SHP77 (cell line): ENCODE data around the gene POLK.
"Not testable (repeated sequence)": the region's sequence is repeated elsewhere in the genome, so short reads cannot be mapped to it uniquely, and the experiment has no call there.

Experiments
- DNase-seq, 2 experiments: peaks; one replicate each; lab custom pipeline; 2025; lab: John Stamatoyannopoulos, UW

Gene POLK

DNA sequence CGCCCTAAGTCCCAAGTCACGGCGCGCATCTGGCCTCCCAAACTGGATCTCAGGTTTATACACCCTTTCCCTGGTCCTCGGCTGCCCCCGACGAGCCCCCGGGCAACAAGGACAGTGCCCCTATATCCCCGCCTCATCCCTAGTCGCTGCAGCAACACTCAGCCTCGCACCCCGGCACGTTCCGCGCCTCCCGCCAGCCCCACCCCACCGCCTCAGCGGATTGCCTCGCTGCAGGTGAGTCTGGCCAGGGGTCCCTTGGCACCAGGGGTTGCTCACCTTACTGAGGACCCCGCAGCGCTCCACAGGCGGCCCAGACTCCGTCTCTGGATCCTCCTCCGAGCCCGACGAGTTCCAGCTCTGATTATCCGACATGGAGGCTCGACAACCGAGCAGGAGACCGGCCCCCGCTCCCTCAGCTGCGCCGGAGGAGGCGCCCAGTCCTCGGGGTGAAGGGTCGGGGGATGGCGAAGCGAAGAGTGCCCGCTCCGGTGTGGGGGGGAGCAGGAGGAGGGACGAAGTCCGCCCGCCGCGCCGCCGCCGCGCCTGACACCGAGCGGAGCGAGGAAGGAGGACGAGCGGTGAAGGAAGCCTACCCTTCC, 756 bp upstream of the POLK start:
- DNase-seq, result peak in 1 of 2 experiments; percentile 13

DNA sequence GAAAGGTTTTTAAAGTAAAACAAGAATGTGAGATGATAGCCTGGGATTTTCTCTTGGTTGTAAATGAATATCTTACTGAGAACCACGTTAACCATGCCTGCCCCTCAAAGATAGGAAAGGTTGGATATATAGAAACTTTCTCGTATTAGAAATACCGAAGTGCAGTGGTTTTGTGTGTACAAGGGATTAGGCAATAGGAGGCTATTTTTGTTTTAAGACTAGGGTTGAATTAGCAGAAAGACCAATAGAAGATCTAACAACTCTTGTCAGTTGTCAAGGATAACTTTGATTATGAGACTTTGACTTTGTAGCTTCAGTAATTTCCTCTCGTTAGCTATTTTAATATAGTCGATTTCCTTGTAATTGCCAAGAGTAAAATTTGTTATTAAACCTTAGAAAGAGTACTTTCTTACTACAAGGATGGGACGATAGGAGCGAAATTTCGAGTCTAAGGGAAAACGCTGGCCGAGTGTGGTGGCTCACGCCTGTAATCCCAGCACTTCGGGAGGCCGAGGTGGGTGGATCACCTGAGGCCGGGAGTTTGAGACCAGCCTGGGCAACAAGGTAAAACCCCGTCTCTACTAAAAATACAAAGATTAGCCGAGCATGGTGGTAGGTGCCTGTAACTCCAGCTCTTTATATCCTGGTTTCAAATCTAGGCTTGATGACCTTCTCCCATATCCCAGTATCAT, 838 bp downstream of the POLK start:
- no peak for DNase-seq

DNA sequence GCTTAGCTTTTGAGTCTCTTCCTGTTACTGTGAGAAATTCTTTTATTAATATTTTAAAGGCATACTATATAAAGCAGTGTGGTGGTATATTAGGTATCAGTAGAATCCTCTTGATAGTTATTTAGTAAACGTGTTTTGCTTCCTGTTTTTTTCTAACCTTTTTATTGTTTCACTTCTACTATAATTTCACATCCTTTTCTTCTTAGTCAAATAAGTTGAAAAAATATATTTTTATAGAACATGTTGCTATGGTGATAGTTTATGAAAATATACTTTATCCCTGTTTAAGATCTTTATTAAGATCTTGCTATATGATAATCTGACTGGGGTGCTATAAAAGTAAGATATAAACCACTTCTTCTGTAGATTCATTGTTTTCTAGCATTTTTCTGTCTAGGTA, 2.1 kb downstream of the POLK start:
- DNase-seq, result no peak

DNA sequence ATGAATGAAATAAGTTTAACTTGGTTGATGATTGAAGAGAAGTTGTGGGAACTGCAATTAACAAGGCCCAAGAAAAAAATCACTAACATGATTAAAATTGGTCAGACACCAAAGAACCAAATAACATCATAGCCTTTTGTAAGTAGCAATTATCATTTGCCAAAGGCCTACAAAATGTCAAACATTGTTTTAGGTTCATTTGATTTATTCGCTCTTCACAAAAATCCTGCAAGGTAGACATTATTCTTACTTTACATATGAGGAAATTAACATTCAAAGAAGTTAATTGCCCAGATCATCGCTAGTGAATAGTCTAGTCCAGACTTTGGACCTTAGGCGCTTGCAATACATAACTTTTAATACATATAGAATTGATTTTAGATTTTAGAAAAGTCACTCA, 2.6 kb downstream of the POLK start:
- DNase-seq, result no peak

DNA sequence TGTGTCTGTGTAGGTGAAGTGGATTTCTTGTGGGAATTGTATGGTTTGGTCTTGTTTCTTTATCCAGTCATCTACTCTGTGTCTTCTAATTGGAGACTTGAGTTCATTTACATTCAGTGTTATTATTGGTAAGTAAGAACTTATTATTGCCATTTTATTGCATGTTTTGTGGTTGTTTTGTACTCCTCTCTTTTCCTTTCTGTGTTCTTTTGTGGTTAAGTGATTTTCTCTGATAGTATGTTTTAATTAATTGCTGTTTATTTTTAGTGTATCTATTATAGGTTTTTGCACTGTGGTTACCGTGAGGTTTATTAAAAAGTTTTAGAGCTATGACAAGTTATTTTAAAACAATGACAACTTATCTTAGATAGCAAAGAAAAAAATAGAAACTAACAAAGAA, 8.1 kb downstream of the POLK start:
- DNase-seq, result no peak

DNA sequence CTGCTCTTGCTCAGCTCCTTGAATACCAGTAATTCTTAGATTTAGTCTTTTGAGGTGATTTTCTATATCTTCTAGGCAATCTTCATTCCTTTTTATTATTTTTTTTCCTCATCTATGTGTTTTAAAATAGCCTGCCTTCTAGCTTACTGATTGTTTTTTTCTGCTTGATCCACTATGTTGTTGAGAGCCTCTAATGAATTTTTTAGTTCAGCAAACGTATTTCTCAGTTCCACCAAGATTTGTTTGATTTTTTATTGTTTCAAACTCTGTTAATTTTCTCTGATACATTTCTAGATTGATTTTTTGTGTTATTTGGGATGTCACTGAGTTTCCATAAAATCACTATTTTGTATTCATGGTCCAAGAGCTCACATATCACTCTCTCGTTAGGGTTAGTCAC, 9.5 kb downstream of the POLK start:
- DNase-seq, result no peak

DNA sequence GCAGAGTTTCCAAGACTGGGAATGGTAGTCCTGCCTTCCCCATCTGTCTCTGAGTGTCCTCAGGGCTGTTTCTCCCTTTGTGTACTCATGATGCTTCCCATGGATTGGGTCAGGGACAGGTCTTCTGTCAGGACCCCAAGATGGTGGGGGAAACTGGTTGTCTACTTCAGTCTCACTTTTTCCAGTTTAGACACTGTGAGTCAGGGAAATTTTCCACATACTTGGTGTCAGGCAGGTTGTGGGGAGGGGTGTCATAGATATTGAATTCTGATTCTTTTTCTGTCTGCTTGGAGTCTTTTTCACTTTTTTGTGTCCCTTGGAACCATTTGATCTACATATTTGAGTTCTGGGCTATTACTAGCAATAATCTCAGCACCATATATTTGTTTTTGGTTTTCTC, 10.3 kb downstream of the POLK start:
- no peak for DNase-seq

DNA sequence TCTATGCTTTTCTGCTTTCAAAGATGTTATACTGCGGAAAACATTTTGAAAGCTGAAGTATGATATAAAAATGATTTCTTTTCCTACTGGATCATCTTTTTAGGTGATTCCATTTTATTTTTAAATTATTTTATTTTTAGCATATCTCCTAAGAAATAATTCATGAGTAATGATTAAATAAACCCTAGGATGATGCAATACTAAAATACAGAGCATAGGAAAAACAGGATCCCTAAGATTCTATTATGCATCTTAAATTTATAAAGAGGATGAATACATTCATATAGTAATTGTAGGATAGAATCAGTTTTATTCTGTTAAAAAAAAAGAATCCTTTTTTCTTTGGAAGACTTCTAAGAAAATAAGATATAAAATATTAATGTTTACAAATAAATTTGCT, 10.9 kb downstream of the POLK start:
- DNase-seq, result no peak

DNA sequence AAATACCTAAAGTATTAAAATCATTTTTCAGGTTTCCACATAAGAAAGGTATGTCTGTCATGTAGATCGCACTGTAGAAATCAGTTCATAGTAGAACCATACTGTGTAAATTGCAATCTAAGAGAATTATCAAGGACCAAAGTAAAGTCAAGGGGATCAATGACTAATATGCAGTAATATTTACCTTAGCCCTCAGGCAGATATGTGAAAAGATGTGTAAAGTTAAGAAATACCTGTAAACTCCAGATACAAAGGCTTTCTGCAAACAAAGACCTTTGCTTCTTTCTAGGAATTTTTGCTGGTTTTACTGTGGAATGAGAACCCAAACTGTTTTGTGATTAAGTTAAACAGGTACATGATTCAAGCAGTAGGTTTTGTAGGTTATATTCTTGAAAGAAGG, 11.6 kb downstream of the POLK start:
- DNase-seq, result no peak

DNA sequence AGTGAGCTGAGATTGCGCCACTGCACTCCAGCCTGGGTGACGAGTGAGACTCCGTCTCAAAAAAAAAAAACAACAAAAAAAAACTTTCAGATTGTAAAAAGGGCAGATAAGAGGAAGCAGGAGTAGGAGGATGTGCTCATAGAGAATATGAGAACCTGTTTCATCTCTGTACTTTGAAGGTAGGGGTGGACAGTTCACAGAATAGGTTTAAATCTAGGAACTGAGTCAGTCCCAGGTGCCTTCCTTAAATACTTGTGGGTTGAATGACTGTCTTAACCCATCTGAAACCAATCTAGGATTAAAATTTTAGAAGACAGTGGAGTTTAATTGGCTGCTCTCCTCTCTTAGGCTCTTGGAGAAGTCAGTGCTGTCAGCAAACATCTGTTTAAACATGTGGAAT, 12.4 kb downstream of the POLK start:
- no peak for DNase-seq

DNA sequence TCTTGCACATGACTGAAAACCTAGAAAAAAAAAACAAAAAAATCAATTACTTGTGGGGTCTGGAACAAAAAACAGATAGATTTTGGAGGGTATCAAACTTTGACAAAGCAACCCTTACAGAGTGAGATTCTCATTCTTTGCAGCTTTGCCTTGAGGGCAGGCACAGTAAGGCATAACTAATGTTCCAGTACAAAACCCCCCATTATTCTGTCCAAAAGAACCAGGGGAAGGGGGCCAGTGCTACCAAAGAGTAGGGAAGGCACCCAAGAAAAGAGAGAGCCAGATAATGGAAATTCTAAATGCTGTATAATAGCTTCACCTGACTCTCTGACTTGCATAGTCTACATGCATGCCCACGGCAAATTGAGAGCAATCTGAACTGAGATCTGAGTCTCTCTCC, 12.9 kb downstream of the POLK start:
- no peak for DNase-seq

DNA sequence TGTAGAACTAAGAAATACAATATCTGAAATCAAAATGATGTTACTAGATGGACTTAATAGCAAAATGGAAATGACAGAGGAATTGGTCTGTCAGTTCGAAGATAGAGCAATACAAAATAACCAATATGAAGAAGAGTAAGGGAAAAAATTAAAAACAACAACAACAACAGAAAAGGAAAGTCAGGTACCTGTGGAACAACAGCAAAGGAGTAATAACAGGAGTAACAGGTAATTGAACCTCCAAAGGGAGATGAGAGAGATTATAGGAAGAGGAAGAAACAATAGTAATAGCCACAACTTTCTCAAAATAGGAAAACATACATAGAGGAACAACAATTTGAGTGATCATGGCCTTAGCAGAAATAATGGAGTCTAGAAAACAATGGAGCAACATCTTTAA, 13.7 kb downstream of the POLK start:
- DNase-seq, result no peak

DNA sequence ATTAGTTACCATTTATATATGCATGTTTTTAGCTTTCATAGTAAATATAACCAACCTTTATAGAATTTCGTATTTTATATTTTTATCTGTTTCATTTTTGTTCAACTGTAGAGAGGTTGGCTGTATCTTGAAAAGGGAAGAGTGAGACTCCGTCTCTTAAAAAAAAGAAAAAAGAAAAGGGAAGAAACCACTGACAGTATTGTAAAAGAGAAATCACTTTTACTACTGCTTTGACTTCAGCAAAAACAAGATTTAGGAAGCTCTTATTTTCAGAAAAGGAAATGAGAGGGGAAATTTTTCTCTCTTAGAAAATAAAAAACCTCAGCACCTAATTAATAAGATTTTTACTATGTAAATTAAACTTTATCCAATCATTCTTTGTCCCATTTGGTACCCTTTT, 14.4 kb downstream of the POLK start:
- no peak for DNase-seq

DNA sequence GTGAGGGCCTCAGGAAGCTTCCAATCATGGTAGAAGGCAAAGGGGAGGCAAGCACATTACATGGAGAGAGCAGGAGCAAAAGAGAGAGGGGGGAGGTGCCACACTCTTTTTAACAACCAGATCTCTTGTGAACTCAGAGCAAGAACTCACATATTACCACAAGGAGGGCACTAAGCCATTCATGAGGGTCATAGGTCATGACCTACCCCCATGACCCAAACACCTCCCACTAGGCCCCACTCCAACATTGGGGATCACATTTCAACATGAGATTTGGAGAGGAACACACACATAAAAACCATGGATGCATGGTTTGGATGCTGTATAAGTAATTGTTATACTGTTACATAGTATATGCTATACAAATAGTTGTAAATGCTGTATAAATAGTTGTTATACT, 17.5 kb downstream of the POLK start:
- no peak for DNase-seq

DNA sequence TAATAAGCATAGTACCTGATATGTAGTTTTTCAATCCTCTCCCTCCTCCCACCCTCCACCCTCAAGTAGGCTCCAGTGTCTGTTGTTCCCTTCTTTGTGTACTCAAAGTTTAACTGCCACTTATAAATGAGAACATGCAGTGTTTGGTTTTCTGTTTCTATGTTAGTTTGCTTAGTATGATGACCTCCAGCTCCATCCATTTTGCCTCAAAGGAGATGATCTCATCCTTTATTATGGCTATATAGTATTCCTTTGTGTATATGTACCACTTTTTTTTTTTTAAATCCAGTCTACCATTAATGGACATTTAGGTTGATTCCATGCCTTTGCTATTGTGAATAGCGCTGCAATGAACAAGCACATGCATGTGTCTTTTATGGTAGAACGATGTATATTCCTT, 20.5 kb downstream of the POLK start:
- DNase-seq, result no peak

DNA sequence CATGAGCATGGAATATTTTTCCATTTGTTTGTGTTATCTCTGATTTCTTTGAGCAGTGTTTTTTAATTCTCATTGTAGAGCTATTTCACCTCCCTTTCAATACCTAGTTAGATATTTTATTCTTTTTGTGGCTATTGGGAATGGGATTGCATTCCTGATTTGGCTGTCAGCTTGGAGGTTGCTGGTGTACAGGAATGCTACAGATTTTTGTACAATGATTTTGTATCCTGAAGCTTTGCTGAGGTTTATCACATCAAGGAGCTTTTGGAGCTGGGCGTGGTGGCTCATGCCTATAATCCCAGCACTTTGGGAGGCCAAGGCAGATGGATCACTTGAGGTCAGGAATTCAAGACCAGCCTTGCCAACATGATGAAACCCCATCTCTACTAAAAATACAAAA, 22.0 kb downstream of the POLK start:
- not testable (repeated sequence) for DNase-seq

DNA sequence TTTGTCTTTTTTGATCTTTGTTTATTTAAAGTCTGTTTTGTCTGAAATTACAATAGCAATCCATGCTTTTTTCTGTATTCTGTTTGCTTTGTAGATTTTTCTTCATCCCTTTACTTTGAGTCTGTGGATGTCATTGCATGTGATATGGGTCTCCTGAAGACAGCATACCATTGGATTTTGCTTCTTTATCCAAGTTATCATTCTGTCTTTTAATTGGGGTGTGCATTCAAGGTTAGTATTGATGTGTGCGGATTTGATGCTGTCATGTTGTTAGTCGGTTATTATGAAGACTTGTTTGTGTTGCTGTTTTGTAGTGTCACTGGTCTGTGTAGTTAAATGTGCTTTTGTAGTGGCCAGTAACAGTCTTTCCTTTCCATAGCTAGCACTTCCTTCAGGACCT, 23.0 kb downstream of the POLK start:
- no peak for DNase-seq

DNA sequence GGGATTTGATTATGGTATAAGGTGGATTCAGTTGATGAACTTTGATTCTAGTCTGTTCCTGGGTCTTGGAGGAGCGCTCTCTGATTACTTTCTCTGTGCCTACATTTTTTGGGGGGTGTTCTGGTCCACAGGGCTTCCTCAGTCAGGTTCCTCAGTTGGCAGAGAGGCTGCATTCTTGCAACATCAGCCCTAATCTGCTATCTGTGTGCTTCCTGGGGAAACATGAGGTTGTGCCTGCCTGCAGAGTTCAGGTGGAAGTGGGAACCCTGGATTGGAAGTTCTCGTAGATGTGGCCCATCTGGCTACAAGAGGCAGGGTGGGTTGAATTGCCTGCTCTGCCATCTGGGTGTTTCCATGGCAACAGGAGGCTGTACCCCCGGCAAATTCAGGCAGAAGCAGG, 24.5 kb downstream of the POLK start:
- no peak for DNase-seq

DNA sequence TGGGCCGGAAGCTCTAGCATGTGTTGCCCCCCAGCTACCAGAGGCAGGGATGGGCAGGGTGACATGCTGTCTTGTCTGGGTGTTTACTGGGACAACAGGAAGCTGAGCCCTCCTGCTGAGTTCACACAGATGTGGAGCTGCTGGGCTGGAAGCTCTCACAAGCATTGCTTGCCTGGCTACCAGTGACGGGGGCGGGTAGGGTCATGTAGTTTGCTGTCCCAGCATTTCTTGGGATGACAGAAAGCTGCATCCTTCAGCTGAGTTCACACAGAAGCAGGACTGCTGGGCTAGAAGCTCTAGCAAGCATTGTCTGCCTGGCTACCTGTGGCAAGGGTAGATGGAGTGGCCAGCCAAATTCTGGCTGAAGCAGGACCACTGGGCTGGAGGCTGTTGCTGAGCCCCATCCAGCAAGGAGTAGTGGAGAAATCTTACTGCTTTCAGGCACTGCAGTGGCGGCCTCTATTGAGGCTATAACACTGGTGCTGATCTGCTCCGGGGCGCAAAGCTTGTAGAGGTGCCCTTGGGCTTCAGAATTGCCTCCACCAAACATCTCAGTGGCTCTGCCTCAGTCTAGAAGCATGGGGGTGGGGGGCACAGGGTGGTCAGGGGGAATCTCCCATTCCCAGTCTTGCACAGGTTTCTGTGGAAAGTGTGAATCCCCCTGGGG, 25.1 kb downstream of the POLK start:
- no peak for DNase-seq

DNA sequence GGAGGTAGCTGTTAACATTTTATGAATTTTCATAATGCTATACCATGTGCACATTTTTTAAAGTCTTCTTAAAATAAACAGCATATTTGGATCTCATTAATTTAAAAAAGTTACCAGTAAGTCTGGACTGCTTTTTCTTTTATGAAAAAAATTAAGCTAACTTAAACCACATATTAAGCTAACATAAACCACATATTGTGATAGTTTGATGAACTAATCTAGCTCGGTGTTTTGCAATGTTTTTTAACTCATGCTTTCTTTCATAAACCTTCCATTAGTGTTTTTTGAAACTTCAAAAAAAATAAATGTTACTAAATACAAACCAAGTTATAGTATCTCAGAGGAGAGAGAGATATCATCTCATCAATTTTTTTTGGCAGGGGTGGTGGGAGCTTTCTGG, 26.5 kb downstream of the POLK start:
- no peak for DNase-seq

DNA sequence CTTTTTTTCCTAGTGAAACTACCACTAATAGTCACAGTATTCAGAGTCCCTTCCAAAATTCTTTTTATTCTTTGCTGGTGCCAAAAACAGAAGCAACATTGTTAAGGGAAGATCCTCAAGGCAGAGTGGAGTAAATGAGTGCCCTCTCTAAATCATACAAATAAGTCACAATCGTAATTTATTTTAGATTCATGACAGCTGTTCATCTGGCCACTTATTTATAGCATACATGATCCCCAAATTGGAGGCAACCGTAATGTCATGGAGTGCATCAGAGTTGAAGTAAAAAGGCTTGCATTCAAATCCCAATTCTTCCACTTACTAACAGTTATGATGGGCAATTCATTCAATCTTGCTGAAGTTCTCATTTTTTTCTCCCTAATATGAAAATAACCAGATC, 33.4 kb downstream of the POLK start:
- DNase-seq, result no peak

DNA sequence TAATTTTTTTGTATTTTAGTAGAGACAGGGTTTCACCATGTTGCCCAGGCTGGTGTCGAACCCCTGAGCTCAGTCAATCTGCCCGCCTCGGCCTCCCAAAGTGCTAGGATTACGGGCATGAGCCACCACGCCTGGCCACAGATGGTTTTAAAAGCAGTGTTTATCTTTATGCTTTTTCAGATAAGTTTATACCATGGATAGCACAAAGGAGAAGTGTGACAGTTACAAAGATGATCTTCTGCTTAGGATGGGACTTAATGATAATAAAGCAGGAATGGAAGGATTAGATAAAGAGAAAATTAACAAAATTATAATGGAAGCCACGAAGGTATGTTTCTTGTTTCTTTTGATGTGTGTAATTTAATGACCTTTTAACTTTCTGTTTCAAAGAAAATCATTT, 35.1 kb downstream of the POLK start:
- no peak for DNase-seq

DNA sequence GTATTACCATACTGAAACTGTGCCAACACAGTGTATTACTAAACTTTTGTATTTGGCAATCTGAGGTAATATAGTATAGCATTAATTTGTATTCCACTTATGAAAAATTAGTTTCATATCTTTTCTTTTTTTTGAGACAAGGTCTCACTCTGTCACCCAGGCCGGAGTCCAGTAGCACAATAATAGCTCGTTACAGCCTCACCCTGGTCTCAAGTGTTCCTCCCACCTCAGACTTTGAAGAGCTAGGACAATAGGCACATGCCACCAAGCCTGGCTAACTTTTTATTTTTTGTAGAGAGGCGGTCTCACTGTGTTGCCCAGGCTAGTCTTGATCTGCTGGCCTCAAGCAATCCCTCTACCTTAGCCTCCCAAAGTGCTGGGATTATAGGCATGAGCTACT, 36.1 kb downstream of the POLK start:
- DNase-seq, result no peak

DNA sequence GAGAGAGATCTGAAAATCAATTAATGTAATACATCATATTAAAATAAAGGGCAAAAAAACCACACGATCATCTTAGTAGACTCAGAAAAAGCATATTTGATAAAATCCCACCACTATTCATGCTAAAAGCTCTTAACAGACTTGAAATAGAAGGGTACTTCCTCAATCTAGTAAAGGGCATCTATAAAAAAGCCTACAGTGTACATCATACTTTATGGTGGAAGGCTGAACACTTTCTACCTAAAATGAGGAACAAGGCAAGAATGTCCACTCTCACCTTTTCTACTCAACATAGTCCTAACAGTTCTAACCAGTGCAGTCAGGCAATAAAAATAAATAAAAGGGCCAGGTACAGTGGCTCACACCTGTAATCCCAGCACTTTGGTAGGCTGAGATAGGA, 38.9 kb downstream of the POLK start:
- no peak for DNase-seq
